ENCODE results near the gene MAPK9. TPM values are rescaled to one million over a fixed set of nuclear protein-coding genes. Genes with fewer than 3 reads are reported as not detected.

The MAPK9 gene
- total and polyA plus RNA-seq, 9 of the 15 experiments (the other 6 are each of a cell fraction or from before 2014, with no cell fraction given), result 4.8 to 58.0 (median 29.9) TPM

GRCh38 chr5:180238631-180239030, 53.3 kb downstream of the MAPK9 start:
- Histone ChIP-seq H2AFZ (ENCODE audit: low read depth, low read length) (no peak overlapping the region), H3K36me3 (ENCODE audit: control insufficient read depth, insufficient read depth, low read length) (peaks cover 68% of the 10 kb centered on the region; the same call in 2 of the 3 replicates), H3K27me3 (ENCODE audit: control insufficient read depth in 2 of 2, insufficient read depth in 2 of 2, low read length in 2 of 2) (no peaks in the 10 kb centered on the region), H4K20me1 (replicated peaks; ENCODE audit: control insufficient read depth, insufficient read depth, low read length) (no peaks in the 10 kb centered on the region), H3K9ac (ENCODE audit: insufficient read depth in 1 of 2, low read depth in 2 of 2, low read length in 2 of 2) (no peak overlapping the region), H3K27ac (ENCODE audit: extremely low read depth, low read depth, low read length) (no peak overlapping the region), H3K4me2 (ENCODE audit: insufficient read depth, low read length) (no peak overlapping the region), H3K4me3 (no peak overlapping the region), H3K9me1 (ENCODE audit: control insufficient read depth, insufficient read depth, low read length) (no peaks in the 10 kb centered on the region), H3K79me2 (ENCODE audit: control insufficient read depth, insufficient read depth, low read length) (no peaks in the 10 kb centered on the region), H3K4me1 (replicated peaks in 1 of 2; ENCODE audit: control insufficient read depth in 2 of 2, insufficient read depth in 2 of 2, low read length in 2 of 2) (no peaks in the 10 kb centered on the region), H3K9me3 (replicated peaks; ENCODE audit: control insufficient read depth, insufficient read depth, low read depth, low read length) (no peaks in the 10 kb centered on the region)
- no TSS peak for BruUV-seq (replicated peaks)
- DNase-seq (ENCODE audit: extremely low read depth in 1 of 4, low spot score in 3 of 4), result no peak
- no peak for ATAC-seq
- intact Hi-C loops (cut with micrococcal nuclease) (no loop called here), in situ Hi-C loops (cut with MboI) (no loop called here)
- WGBS (ENCODE audit: insufficient coverage, low coverage, missing lambda C conversion rate), result 95% methylated on average over 2 of the region's 2 CpGs
- peak; percentile 23 for FAIRE-seq
- TF ChIP-seq PTTG1 (tag; IDR thresholded peaks at IDR 0.05; ENCODE audit: low read depth) (no peak), KDM4B (IDR thresholded peaks at IDR 0.05; ENCODE audit: borderline replicate concordance in 2 of 2, low read depth in 1 of 2) (no peak), CEBPG (CRISPR knock-in tag; IDR thresholded peaks at IDR 0.05) (no peak), CEBPG (tag; conservative IDR thresholded peaks at IDR 0.05 in 1 of 2, IDR thresholded peaks at IDR 0.05 in 1 of 2) (no peak), LEF1 (IDR thresholded peaks at IDR 0.05) (no peak), ZNF785 (CRISPR knock-in tag; IDR thresholded peaks at IDR 0.05) (no peak), DPF2 (IDR thresholded peaks at IDR 0.05) (no peak), ZBTB2 (IDR thresholded peaks at IDR 0.05) (no peak)
- TF ChIP-seq, protein P1, sequence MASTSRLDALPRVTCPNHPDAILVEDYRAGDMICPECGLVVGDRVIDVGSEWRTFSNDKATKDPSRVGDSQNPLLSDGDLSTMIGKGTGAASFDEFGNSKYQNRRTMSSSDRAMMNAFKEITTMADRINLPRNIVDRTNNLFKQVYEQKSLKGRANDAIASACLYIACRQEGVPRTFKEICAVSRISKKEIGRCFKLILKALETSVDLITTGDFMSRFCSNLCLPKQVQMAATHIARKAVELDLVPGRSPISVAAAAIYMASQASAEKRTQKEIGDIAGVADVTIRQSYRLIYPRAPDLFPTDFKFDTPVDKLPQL (IDR thresholded peaks at IDR 0.05; ENCODE audit: extremely low read depth, insufficient read length), result no peak
- TF ChIP-seq, protein P2, sequence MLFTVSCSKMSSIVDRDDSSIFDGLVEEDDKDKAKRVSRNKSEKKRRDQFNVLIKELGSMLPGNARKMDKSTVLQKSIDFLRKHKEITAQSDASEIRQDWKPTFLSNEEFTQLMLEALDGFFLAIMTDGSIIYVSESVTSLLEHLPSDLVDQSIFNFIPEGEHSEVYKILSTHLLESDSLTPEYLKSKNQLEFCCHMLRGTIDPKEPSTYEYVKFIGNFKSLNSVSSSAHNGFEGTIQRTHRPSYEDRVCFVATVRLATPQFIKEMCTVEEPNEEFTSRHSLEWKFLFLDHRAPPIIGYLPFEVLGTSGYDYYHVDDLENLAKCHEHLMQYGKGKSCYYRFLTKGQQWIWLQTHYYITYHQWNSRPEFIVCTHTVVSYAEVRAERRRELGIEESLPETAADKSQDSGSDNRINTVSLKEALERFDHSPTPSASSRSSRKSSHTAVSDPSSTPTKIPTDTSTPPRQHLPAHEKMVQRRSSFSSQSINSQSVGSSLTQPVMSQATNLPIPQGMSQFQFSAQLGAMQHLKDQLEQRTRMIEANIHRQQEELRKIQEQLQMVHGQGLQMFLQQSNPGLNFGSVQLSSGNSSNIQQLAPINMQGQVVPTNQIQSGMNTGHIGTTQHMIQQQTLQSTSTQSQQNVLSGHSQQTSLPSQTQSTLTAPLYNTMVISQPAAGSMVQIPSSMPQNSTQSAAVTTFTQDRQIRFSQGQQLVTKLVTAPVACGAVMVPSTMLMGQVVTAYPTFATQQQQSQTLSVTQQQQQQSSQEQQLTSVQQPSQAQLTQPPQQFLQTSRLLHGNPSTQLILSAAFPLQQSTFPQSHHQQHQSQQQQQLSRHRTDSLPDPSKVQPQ (CRISPR knock-in tag; IDR thresholded peaks at IDR 0.05; ENCODE audit: borderline replicate concordance), result no peak
- CTCF ChIA-PET (ENCODE audit: low intra/inter-chr PET ratio), result no interaction called here
- POLR2A ChIA-PET, result no interaction called here

Data from K562 (cell line).